H1 (cell line): Measurements from ENCODE around the gene WDR38.

Source experiments
- CEBPB ChIP-seq: IDR thresholded peaks from 2 replicates; pipeline ENCODE4 v1.6.1; 2012; ENCODE audit warnings: low read depth, low read length
- CTCF ChIP-seq, 3 experiments: IDR thresholded peaks; 1 replicate in 2 of 3; 2 replicates in 1 of 3; pipeline versions ENCODE4 v1.5.1 to v1.6.1; 2011; ENCODE audit warnings: low read length in 3 of 3, mild to moderate bottlenecking in 3 of 3, inconsistent platforms in 2 of 3, low read depth in 1 of 3, moderate library complexity in 1 of 3; ENCODE audit not compliant: insufficient read depth in 1 of 3; ENCODE audit errors: control extremely low read depth in 1 of 3
- EP300 ChIP-seq, 2 experiments: IDR thresholded peaks; 1 replicate in 1 of 2; 2 replicates in 1 of 2; pipeline ENCODE4 v1.6.1; 2011 to 2012; ENCODE audit warnings: low read depth in 2 of 2, low read length in 2 of 2, mild to moderate bottlenecking in 2 of 2, borderline replicate concordance in 1 of 2, inconsistent platforms in 1 of 2, moderate library complexity in 1 of 2
- JUND ChIP-seq: IDR thresholded peaks from 2 replicates; pipeline ENCODE4 v1.6.1; 2011; ENCODE audit warnings: mild to moderate bottlenecking, improper control_type of control experiment, low read length
- PHF8 ChIP-seq: fragments of 200-600 bp; sonication (generic); conservative IDR thresholded peaks from 2 replicates; pipeline ENCODE4 v1.7.1; 2012; ENCODE audit warnings: low read depth, mild to moderate bottlenecking, inconsistent platforms, low read length, moderate library complexity
- POLR2A ChIP-seq, 2 experiments: IDR thresholded peaks; 1 replicate in 1 of 2; 2 replicates in 1 of 2; pipeline ENCODE4 v1.6.1; 2011; ENCODE audit warnings: low read depth in 2 of 2, low read length in 2 of 2, mild to moderate bottlenecking in 2 of 2; ENCODE audit errors: control extremely low read depth in 1 of 2
- SP2 ChIP-seq: IDR thresholded peaks from 2 replicates; pipeline ENCODE4 v1.6.1; 2012; ENCODE audit warnings: mild to moderate bottlenecking, low read length, inconsistent platforms
- SUZ12 ChIP-seq: fragments of 200-600 bp; sonication (generic); IDR thresholded peaks from 2 replicates; pipeline ENCODE4 v1.6.1; 2012; ENCODE audit warnings: mild to moderate bottlenecking, inconsistent platforms, low read length, moderate library complexity, mixed read lengths
- TAF1 ChIP-seq: IDR thresholded peaks from 2 replicates; pipeline ENCODE4 v1.6.1; 2011; ENCODE audit warnings: mild to moderate bottlenecking, low read depth, low read length

- no peak for TF ChIP-seq CEBPB
- no peak for TF ChIP-seq JUND
- no peak for TF ChIP-seq POLR2A (IDR thresholded peaks at IDR 0.05; ENCODE audit: control extremely low read depth in 1 of 2, low read depth in 2 of 2, low read length in 2 of 2)
- TF ChIP-seq EP300 (IDR thresholded peaks at IDR 0.05; ENCODE audit: borderline replicate concordance in 1 of 2, low read depth in 2 of 2, low read length in 2 of 2): no peak
- TF ChIP-seq CTCF (IDR thresholded peaks at IDR 0.05; ENCODE audit: control extremely low read depth in 1 of 3, insufficient read depth in 1 of 3, low read depth in 1 of 3, low read length in 3 of 3): no peak
- TF ChIP-seq SUZ12: no peak
- no peak for TF ChIP-seq PHF8
- TF ChIP-seq TAF1: no peak
- TF ChIP-seq SP2: no peak
These were observed 37.7 kb upstream of the WDR38 start for GRCh38 chr9:124815601-124816000.
